K562 (cell line): Measurements from ENCODE around the gene MICALL2. TPM values are rescaled to one million over a fixed set of nuclear protein-coding genes. Genes with fewer than 3 reads are reported as not detected.
A peak's percentile ranks its signal among the peaks of the same experiment; 100 is the strongest.

ENCODE experiments used
- ARID2 ChIP-seq: fragments of 450-650 bp; IDR thresholded peaks from 2 replicates; pipeline ENCODE4 v1.6.1; 2017; ENCODE audit warnings: antibody characterized with exemption, mild to moderate bottlenecking
- CBFB ChIP-seq: sonication (generic); formaldehyde crosslinking; IDR thresholded peaks from 2 replicates; pipeline ENCODE4 v1.4.0; 2020; ENCODE audit warnings: mild to moderate bottlenecking, missing genetic modification reagents
- CXXC5 ChIP-seq: fragments of 250-450 bp; sonication (Bioruptor Pico); IDR thresholded peaks from 2 replicates; pipeline ENCODE4 v1.8.0; 2022; ENCODE audit warnings: inconsistent platforms, mild to moderate bottlenecking, moderate library complexity
- DDX20 ChIP-seq: fragments of 450-650 bp; IDR thresholded peaks from 2 replicates; pipeline ENCODE4 v1.6.1; 2016; ENCODE audit warnings: missing genetic modification characterization, low read depth, mild to moderate bottlenecking, missing compliant biosample characterization, moderate library complexity
- ERF ChIP-seq: fragments of 450-650 bp; formaldehyde crosslinking; IDR thresholded peaks from 2 replicates; pipeline ENCODE4 v1.4.0; 2020; ENCODE audit warnings: mild to moderate bottlenecking, mixed read lengths
- KDM1A ChIP-seq, 2 experiments: fragments of 450-650 bp; IDR thresholded peaks; 2 replicates each; pipeline ENCODE4 v1.6.1; 2016; ENCODE audit warnings: mild to moderate bottlenecking in 2 of 2
- KLF6 ChIP-seq: fragments of 250-450 bp; sonication (Bioruptor Pico); IDR thresholded peaks from 2 replicates; pipeline ENCODE4 v1.4.0; 2020; ENCODE audit warnings: mild to moderate bottlenecking, moderate library complexity, borderline replicate concordance
- NFIX ChIP-seq: fragments of 250-450 bp; sonication (Bioruptor Pico); IDR thresholded peaks from 2 replicates; pipeline ENCODE4 v1.4.0; 2020; ENCODE audit warnings: low read depth, mild to moderate bottlenecking, moderate library complexity
- POLR2B ChIP-seq: fragments of 450-650 bp; IDR thresholded peaks from 2 replicates; pipeline ENCODE4 v1.6.1; 2018; ENCODE audit warnings: low read depth; ENCODE audit not compliant: partially characterized antibody
- RBM17 ChIP-seq: fragments of 200-400 bp; formaldehyde crosslinking; IDR thresholded peaks from 2 replicates; pipeline ENCODE4 v1.6.1; 2017; ENCODE audit warnings: low read depth, mild to moderate bottlenecking, low read length, borderline replicate concordance
- SMAD2 ChIP-seq: fragments of 150-350 bp; IDR thresholded peaks from 2 replicates; pipeline ENCODE4 v1.6.1; 2014; ENCODE audit warnings: low read depth, mild to moderate bottlenecking, low read length
- TCF15 ChIP-seq: fragments of 250-450 bp; sonication (Bioruptor Pico); IDR thresholded peaks from 2 replicates; pipeline ENCODE4 v1.8.0; 2022; ENCODE audit warnings: moderate library complexity, mild to moderate bottlenecking, inconsistent platforms
- TFE3 ChIP-seq: fragments of 450-650 bp; formaldehyde crosslinking; IDR thresholded peaks from 2 replicates; pipeline ENCODE4 v1.4.0; 2020; ENCODE audit warnings: mild to moderate bottlenecking, mixed read lengths
- THRB ChIP-seq: fragments of 450-650 bp; formaldehyde crosslinking; conservative IDR thresholded peaks from 2 replicates; pipeline ENCODE4 v1.4.0; 2022; ENCODE audit warnings: mild to moderate bottlenecking, missing genetic modification characterization
- ZBTB1 ChIP-seq: sonication (generic); formaldehyde crosslinking; IDR thresholded peaks from 2 replicates; pipeline ENCODE4 v1.8.1; 2023; ENCODE audit warnings: missing genetic modification reagents, low read depth, mild to moderate bottlenecking, borderline replicate concordance
- ZKSCAN8 ChIP-seq: fragments of 200-800 bp; sonication (Bioruptor generic); IDR thresholded peaks from 2 replicates; pipeline ENCODE4 v1.6.1; 2016; ENCODE audit warnings: missing genetic modification characterization, missing compliant biosample characterization
- ZNF197 ChIP-seq: fragments of 200-800 bp; sonication (Bioruptor generic); IDR thresholded peaks from 2 replicates; pipeline ENCODE4 v1.6.1; 2016; ENCODE audit warnings: low read depth, missing genetic modification characterization, missing compliant biosample characterization
- ZNF280B ChIP-seq: fragments of 250-450 bp; sonication (Bioruptor Pico); IDR thresholded peaks from 2 replicates; pipeline ENCODE4 v1.5.1; 2021; ENCODE audit warnings: mild to moderate bottlenecking
- ZNF408 ChIP-seq: fragments of 250-450 bp; sonication (Bioruptor Pico); IDR thresholded peaks from 2 replicates; pipeline ENCODE4 v1.4.0; 2020; ENCODE audit warnings: low read depth, mild to moderate bottlenecking, moderate library complexity
- ZNF699 ChIP-seq: fragments of 250-450 bp; sonication (Bioruptor Pico); IDR thresholded peaks from 2 replicates; pipeline ENCODE4 v1.8.0; 2021; ENCODE audit warnings: mild to moderate bottlenecking, moderate library complexity; ENCODE audit not compliant: insufficient replicate concordance
- polyA plus RNA-seq, 8 experiments: library from polyadenylated mRNA; depleted of rRNA in 4 of 8; stranded (reverse) in 5 of 8; unstranded in 3 of 8; fragments of >200 nt; fragmentation: Nextera tagmentation in 2 of 8; fragmentation: Illumina TruSeq in 1 of 8; extraction: Ambion mirVana in 2 of 8; extraction: Trizol in 1 of 8; gene quantifications; 2 replicates each; pipeline versions ENCODE4 v1.2.1 to v1.2.3, GENCODE V29; 2011 to 2014; ENCODE audit warnings: inconsistent platforms in 1 of 8, missing spikeins in 1 of 8
- total RNA-seq, 7 experiments: library from RNA; depleted of rRNA in 6 of 7; stranded (reverse); fragments of >200 nt in 6 of 7; fragmentation: Illumina TruSeq in 2 of 7; extraction: Trizol in 2 of 7; gene quantifications; 2 replicates each; pipeline versions ENCODE4 v1.2.1 to v1.2.3, GENCODE V29; 2011 to 2021; ENCODE audit warnings: low replicate concordance in 1 of 7

The MICALL2 gene
- total and polyA plus RNA-seq, 9 of the 15 experiments (the other 6 are each of a cell fraction or from before 2014, with no cell fraction given) = 1.8 to 103 (median 17.0) TPM

GRCh38 chr7:1459920-1460820 is 900 bp upstream of the MICALL2 start (continued):
- TF ChIP-seq ZBTB1 (no peak; the same call in 1 of the 2 replicates), DDX20 (tag) (no peak), ZNF197 (CRISPR knock-in tag) (0 out of 2 replicates have a peak, but pooled peaks have one; percentile 4), KDM1A (IDR thresholded peaks at IDR 0.05) (no peak), ZNF699 (CRISPR knock-in tag) (no peak), CBFB (CRISPR knock-in tag) (peak; percentile 34; the same call in 1 of the 2 replicates), RBM17 (no peak), ZKSCAN8 (0 out of 2 replicates have a peak, but pooled peaks have one; percentile 2), POLR2B (no peak), SMAD2 (no peak), ZNF408 (CRISPR knock-in tag) (no peak), TFE3 (CRISPR knock-in tag) (peak; percentile 15; the same call in 1 of the 2 replicates), ZNF280B (CRISPR knock-in tag) (no peak), KLF6 (CRISPR knock-in tag) (no peak), ARID2 (no peak), NFIX (CRISPR knock-in tag) (no peak), CXXC5 (CRISPR knock-in tag) (no peak), ERF (CRISPR knock-in tag) (peak; percentile 63; the same call in 1 of the 2 replicates), THRB (no peak), TCF15 (CRISPR knock-in tag) (no peak)
